Neural progenitor cell (in vitro differentiated cells): Measurements from ENCODE around the gene DAPK3. TPM values are rescaled to one million over a fixed set of nuclear protein-coding genes. Genes with fewer than 3 reads are reported as not detected.
A peak's percentile ranks its signal among the peaks of the same experiment; 100 is the strongest.

Source experiments
- DNase-seq: peaks from one replicate; pipeline ENCODE4 v3.0.0-alpha.2; 2016; ENCODE audit warnings: low spot score
- H2AFZ ChIP-seq: fragments of 200-600 bp; sonication (generic); replicated peaks from 2 replicates; pipeline ENCODE4 v1.6.1; 2016; ENCODE audit warnings: antibody characterized with exemption
- H3F3A ChIP-seq: fragments of 200-600 bp; sonication (generic); 2 replicates; pipeline ENCODE4 v1.6.1; 2016; ENCODE audit warnings: antibody characterized with exemption, low read depth
- H3K27ac ChIP-seq: fragments of 200-600 bp; sonication (generic); 2 replicates; pipeline ENCODE4 v1.5.1; 2016; ENCODE audit warnings: mild to moderate bottlenecking
- H3K27me3 ChIP-seq: fragments of 200-600 bp; sonication (generic); 2 replicates; pipeline ENCODE4 v1.6.1; 2016; ENCODE audit warnings: mild to moderate bottlenecking, moderate library complexity
- H3K36me3 ChIP-seq: fragments of 200-600 bp; sonication (generic); 2 replicates; pipeline ENCODE4 v1.5.1; 2016
- H3K4me1 ChIP-seq: fragments of 200-600 bp; sonication (generic); 2 replicates; pipeline ENCODE4 v1.6.1; 2016; ENCODE audit warnings: mixed run types
- H3K4me2 ChIP-seq: fragments of 200-600 bp; sonication (generic); 2 replicates; pipeline ENCODE4 v1.6.1; 2016
- H3K4me3 ChIP-seq: fragments of 200-600 bp; sonication (generic); 2 replicates; pipeline ENCODE4 v1.5.1; 2016
- H3K79me2 ChIP-seq: fragments of 200-600 bp; sonication (generic); 2 replicates; pipeline ENCODE4 v1.6.1; 2016; ENCODE audit warnings: low read depth
- H3K9ac ChIP-seq: fragments of 200-600 bp; sonication (generic); 2 replicates; pipeline ENCODE4 v1.6.1; 2016
- H3K9me3 ChIP-seq: fragments of 200-600 bp; sonication (generic); 2 replicates; pipeline ENCODE4 v1.5.1; 2016; ENCODE audit warnings: low read depth
- H4K20me1 ChIP-seq: fragments of 200-600 bp; sonication (generic); 2 replicates; pipeline ENCODE4 v1.6.1; 2016; ENCODE audit warnings: low read depth
- H3K27ac Mint-ChIP-seq: 3 replicates; pipeline ENCODE4 v1.8.0; 2021; ENCODE audit warnings: mixed read lengths
- H3K27me3 Mint-ChIP-seq: 2 replicates; pipeline ENCODE4 v1.8.0; 2022; ENCODE audit warnings: low read depth, mild to moderate bottlenecking, inconsistent platforms, moderate library complexity, mixed read lengths; ENCODE audit not compliant: insufficient read depth
- H3K36me3 Mint-ChIP-seq: 3 replicates; pipeline ENCODE4 v1.8.0; 2021; ENCODE audit warnings: mixed read lengths
- H3K4me1 Mint-ChIP-seq: 3 replicates; pipeline ENCODE4 v1.8.0; 2021; ENCODE audit warnings: mixed read lengths
- H3K4me3 Mint-ChIP-seq: 3 replicates; pipeline ENCODE4 v1.8.0; 2021; ENCODE audit warnings: mild to moderate bottlenecking, moderate library complexity, mixed read lengths
- H3K9me3 Mint-ChIP-seq: 3 replicates; pipeline ENCODE4 v1.8.0; 2020; ENCODE audit warnings: mixed read lengths
- CTCF ChIP-seq: fragments of 200-600 bp; sonication (generic); IDR thresholded peaks from 2 replicates; pipeline ENCODE4 v1.5.1; 2017; ENCODE audit warnings: antibody characterized with exemption, mild to moderate bottlenecking
- EZH2 ChIP-seq: fragments of 200-600 bp; sonication (generic); IDR thresholded peaks from 2 replicates; pipeline ENCODE4 v1.6.1; 2017; ENCODE audit warnings: antibody characterized with exemption, mild to moderate bottlenecking, moderate library complexity
- EZH2phosphoT487 ChIP-seq: fragments of 200-600 bp; sonication (generic); IDR thresholded peaks from 2 replicates; pipeline ENCODE4 v1.6.1; 2017; ENCODE audit warnings: antibody characterized with exemption
- total RNA-seq: library from RNA; depleted of rRNA; stranded (reverse); fragments of >200 nt; gene quantifications from 2 replicates; pipeline ENCODE4 v1.2.3, GENCODE V29; 2015; ENCODE audit warnings: low replicate concordance

The DAPK3 gene
- total RNA-seq, 1 donor from 2014 or later, result 33.7 TPM

- peaks cover 2% of the 10 kb centered on the region for H3K36me3 ChIP-seq
- peaks cover 17% of the 10 kb centered on the region for H3K36me3 Mint-ChIP-seq
- peaks cover 40% of the 10 kb centered on the region for H3K79me2 ChIP-seq
- no peak overlapping the region for H3K9ac ChIP-seq
- peak overlapping the region; percentile 53 for H3K27ac ChIP-seq
- no peak overlapping the region for H3K4me3 Mint-ChIP-seq
- peaks cover 68% of the 10 kb centered on the region for H3F3A ChIP-seq
- no peak overlapping the region for H3K4me3 ChIP-seq
- no peak overlapping the region for H3K4me2 ChIP-seq
- H4K20me1 ChIP-seq, result peaks cover 73% of the 10 kb centered on the region
- H2AFZ ChIP-seq, result no peak overlapping the region
- H3K27me3 Mint-ChIP-seq, result peaks cover 7% of the 10 kb centered on the region
- H3K9me3 Mint-ChIP-seq, result no peaks in the 10 kb centered on the region
- no peaks in the 10 kb centered on the region for H3K27me3 ChIP-seq
- H3K9me3 ChIP-seq, result no peaks in the 10 kb centered on the region
- H3K4me1 ChIP-seq, result peaks cover 3% of the 10 kb centered on the region
- TF ChIP-seq EZH2phosphoT487 (no peak), EZH2 (no peak), CTCF (no peak)
- H3K4me1 Mint-ChIP-seq, result no peaks in the 10 kb centered on the region
- no peak for DNase-seq
- H3K27ac Mint-ChIP-seq, result no peak overlapping the region
These were observed 4.8 kb upstream of the DAPK3 start for GRCh38 chr19:3975637-3976087.

- no peaks in the 10 kb centered on the region for H3K9me3 ChIP-seq
- Mint-ChIP-seq H3K4me3 (no peak overlapping the region), H3K27me3 (peaks cover 7% of the 10 kb centered on the region), H3K36me3 (peaks cover 17% of the 10 kb centered on the region), H3K27ac (no peak overlapping the region), H3K9me3 (no peaks in the 10 kb centered on the region), H3K4me1 (peaks cover 4% of the 10 kb centered on the region)
- no peaks in the 10 kb centered on the region for H3K36me3 ChIP-seq
- no peak overlapping the region for H2AFZ ChIP-seq
- TF ChIP-seq EZH2 (no peak), EZH2phosphoT487 (no peak), CTCF (no peak)
- H3K4me3 ChIP-seq, result no peak overlapping the region
- no peak for DNase-seq
- H3K9ac ChIP-seq, result no peak overlapping the region
- H3K27ac ChIP-seq, result no peak overlapping the region
- H3K4me1 ChIP-seq, result peaks cover 3% of the 10 kb centered on the region
- peaks cover 40% of the 10 kb centered on the region for H3K79me2 ChIP-seq
- no peak overlapping the region for H3K4me2 ChIP-seq
- H3K27me3 ChIP-seq, result no peaks in the 10 kb centered on the region
- peaks cover 70% of the 10 kb centered on the region for H4K20me1 ChIP-seq
- H3F3A ChIP-seq, result peaks cover 64% of the 10 kb centered on the region
These were observed 4.2 kb upstream of the DAPK3 start for GRCh38 chr19:3975144-3975543.

DNA sequence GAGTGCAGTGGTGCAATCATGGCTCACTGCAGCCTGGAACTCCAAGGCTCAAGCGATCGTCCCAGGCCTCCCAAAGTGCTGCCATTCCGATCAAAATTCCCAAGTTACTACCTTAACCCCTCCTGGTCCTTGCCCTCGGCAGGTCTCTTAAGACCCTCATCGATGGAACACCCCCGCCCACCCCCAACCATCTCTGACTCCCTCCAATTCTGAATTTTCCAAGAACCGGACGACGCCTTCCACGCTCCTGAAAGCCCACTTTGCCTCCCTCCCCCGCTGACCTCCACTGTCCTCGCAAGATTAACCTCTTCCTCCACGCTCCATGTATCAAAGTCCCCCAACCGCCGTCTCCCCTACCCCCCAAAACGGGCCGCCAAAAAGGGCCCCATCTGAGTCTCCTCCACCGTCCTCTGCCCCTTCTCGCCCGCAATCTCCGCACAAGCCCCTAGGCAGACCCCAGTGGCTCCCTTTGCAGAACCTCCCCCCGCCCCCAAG is 539 bp downstream of the DAPK3 start:
- no peaks in the 10 kb centered on the region for H3K36me3 ChIP-seq
- H3K27ac ChIP-seq, result peak overlapping the region; percentile 91
- H3K4me1 ChIP-seq, result peaks cover 17% of the 10 kb centered on the region
- no peaks in the 10 kb centered on the region for H3K27me3 ChIP-seq
- Mint-ChIP-seq H3K36me3 (peaks cover 9% of the 10 kb centered on the region), H3K27me3 (peaks cover 6% of the 10 kb centered on the region), H3K4me1 (peaks cover 30% of the 10 kb centered on the region), H3K9me3 (no peaks in the 10 kb centered on the region), H3K27ac (peak overlapping the region; percentile 99), H3K4me3 (peak overlapping the region; percentile 98)
- H3K9me3 ChIP-seq, result no peaks in the 10 kb centered on the region
- no peak overlapping the region for H2AFZ ChIP-seq
- TF ChIP-seq EZH2 (no peak), CTCF (no peak), EZH2phosphoT487 (no peak)
- peak; percentile 22 for DNase-seq
- peak overlapping the region; percentile 90 for H3K4me2 ChIP-seq
- H4K20me1 ChIP-seq, result peaks cover 65% of the 10 kb centered on the region
- peak overlapping the region; percentile 92 for H3K9ac ChIP-seq
- peaks cover 45% of the 10 kb centered on the region for H3K79me2 ChIP-seq
- H3K4me3 ChIP-seq, result peak overlapping the region; percentile 89
- H3F3A ChIP-seq, result peaks cover 43% of the 10 kb centered on the region
